Caco-2 (cell line): Measurements from ENCODE around the gene RAD51B. TPM values are rescaled to one million over a fixed set of nuclear protein-coding genes. Genes with fewer than 3 reads are reported as not detected.

Experiments used
- BruUV-seq: library from RNA; stranded (reverse); fragments of 400-500 nt; replicated peaks from 2 replicates; lab custom pipeline; 2021; lab: Mats Ljungman, UMichigan
- CTCF ChIA-PET: fragments of 300-600 bp; sonication (Branson Sonifier 250); formaldehyde crosslinking; loops from one replicate; lab custom pipeline; 2022; ENCODE audit warnings: antibody characterized with exemption; lab: Charles Lee
- POLR2A ChIA-PET: fragments of 300-600 bp; sonication (Branson Sonifier 250); formaldehyde crosslinking; loops from one replicate; lab custom pipeline; 2022; ENCODE audit warnings: antibody characterized with exemption; lab: Charles Lee
- DNase-seq, 2 experiments: peaks; one replicate each; pipeline versions ENCODE4 v3.0.0 to v3.0.0-alpha.2; 2020 to 2022
- H3K27me3 ChIP-seq: replicated peaks from 2 replicates; pipeline ENCODE4 v1.6.0; 2011; ENCODE audit warnings: low read length; ENCODE audit not compliant: control insufficient read depth, insufficient read depth
- H3K36me3 ChIP-seq: 2 replicates; pipeline ENCODE4 v1.5.1; 2011; ENCODE audit warnings: low read length; ENCODE audit not compliant: control insufficient read depth, insufficient read depth
- H3K4me1 ChIP-seq: fragments of 250-450 bp; sonication (Bioruptor Pico); 2 replicates; pipeline ENCODE4 v1.5.1; 2020; ENCODE audit warnings: mild to moderate bottlenecking
- H3K4me3 ChIP-seq: 2 replicates; pipeline ENCODE4 v1.5.1; 2011; ENCODE audit warnings: low read depth, mild to moderate bottlenecking, control low read depth, low read length
- H3K9me3 ChIP-seq: fragments of 250-450 bp; sonication (Bioruptor Pico); 2 replicates; pipeline ENCODE4 v1.5.1; 2020; ENCODE audit warnings: mild to moderate bottlenecking, moderate library complexity
- H3K27ac Mint-ChIP-seq: one replicate; pipeline ENCODE4 v1.8.0; 2022; ENCODE audit warnings: mixed read lengths; ENCODE audit not compliant: unreplicated experiment
- H3K27me3 Mint-ChIP-seq: one replicate; pipeline ENCODE4 v1.8.0; 2022; ENCODE audit warnings: mixed read lengths; ENCODE audit not compliant: insufficient read depth, unreplicated experiment
- H3K36me3 Mint-ChIP-seq: one replicate; pipeline ENCODE4 v1.8.0; 2022; ENCODE audit warnings: mild to moderate bottlenecking, mixed read lengths; ENCODE audit not compliant: insufficient read depth, unreplicated experiment
- H3K4me1 Mint-ChIP-seq: one replicate; pipeline ENCODE4 v1.8.0; 2022; ENCODE audit warnings: low read depth, mixed read lengths; ENCODE audit not compliant: unreplicated experiment
- H3K4me3 Mint-ChIP-seq: one replicate; pipeline ENCODE4 v1.8.0; 2022; ENCODE audit warnings: mild to moderate bottlenecking, moderate library complexity, mixed read lengths; ENCODE audit not compliant: unreplicated experiment
- H3K9me3 Mint-ChIP-seq: one replicate; pipeline ENCODE4 v1.8.0; 2022; ENCODE audit warnings: mixed read lengths; ENCODE audit not compliant: unreplicated experiment
- intact Hi-C: fragments of 100-400 bp; cut with micrococcal nuclease; formaldehyde crosslinking; loops from one replicate; pipeline ENCODE4 v1.10.0; 2022; ENCODE audit not compliant: unreplicated experiment
- total RNA-seq: library from RNA; stranded (reverse); gene quantifications from 2 replicates; pipeline ENCODE4 v1.2.3, GENCODE V29; 2022
- TF ChIP-seq, protein P1 (sequence below), 2 experiments: fragments of 200-600 bp in 1 of 2; IDR thresholded peaks; 1 replicate in 1 of 2; 2 replicates in 1 of 2; pipeline versions ENCODE4 v1.5.1 to v1.8.0; 2011 to 2022; ENCODE audit warnings: antibody characterized with exemption in 1 of 2, control low read depth in 1 of 2, inconsistent platforms in 1 of 2, low read depth in 1 of 2, low read length in 1 of 2, mild to moderate bottlenecking in 1 of 2, moderate library complexity in 1 of 2; ENCODE audit not compliant: insufficient read depth in 1 of 2, severe bottlenecking in 1 of 2, unreplicated experiment in 1 of 2

RAD51B gene
- total RNA-seq, 1 experiment from 2014 or later: 16.7 TPM

DNA sequence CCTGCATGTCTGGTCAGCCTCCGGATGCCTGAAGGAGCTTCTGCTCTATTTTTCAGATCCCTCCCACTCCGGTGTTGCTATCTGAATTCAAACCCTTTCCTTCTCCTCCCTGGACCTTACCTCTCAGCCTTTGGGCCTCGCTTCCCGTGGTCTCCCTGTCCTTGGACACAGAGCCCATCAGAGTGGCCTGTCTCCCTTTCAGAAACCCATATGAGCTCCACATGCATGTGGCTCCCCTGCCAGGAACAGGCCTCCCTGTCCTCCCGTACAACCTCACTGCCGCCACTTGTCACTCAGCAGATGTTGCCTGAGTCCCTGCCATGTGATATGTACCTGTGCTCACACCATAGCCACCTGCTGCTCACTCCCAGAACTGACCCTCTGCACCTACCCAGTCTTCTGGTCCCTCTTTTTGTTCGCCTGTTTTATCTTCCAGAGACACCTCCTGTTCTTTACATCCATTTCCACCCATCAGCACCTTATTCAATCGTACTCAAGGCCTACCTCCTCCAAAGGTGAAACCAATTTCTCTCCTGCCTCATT is 790.7 kb downstream of the RAD51B start:
- Histone ChIP-seq H3K27me3 (no peaks in the 10 kb centered on the region), H3K9me3 (peaks cover 10% of the 10 kb centered on the region; the same call in 1 of the 2 replicates), H3K4me3 (no peak overlapping the region), H3K36me3 (no peaks in the 10 kb centered on the region), H3K4me1 (peaks cover 18% of the 10 kb centered on the region)
- no peak overlapping the region for H3K27ac Mint-ChIP-seq
- H3K4me3 Mint-ChIP-seq: no peak overlapping the region
- ChIA-PET POLR2A (no interaction called here), CTCF (no interaction called here)
- H3K27me3 Mint-ChIP-seq: no peaks in the 10 kb centered on the region
- no peaks in the 10 kb centered on the region for H3K9me3 Mint-ChIP-seq
- TF ChIP-seq, protein P1, sequence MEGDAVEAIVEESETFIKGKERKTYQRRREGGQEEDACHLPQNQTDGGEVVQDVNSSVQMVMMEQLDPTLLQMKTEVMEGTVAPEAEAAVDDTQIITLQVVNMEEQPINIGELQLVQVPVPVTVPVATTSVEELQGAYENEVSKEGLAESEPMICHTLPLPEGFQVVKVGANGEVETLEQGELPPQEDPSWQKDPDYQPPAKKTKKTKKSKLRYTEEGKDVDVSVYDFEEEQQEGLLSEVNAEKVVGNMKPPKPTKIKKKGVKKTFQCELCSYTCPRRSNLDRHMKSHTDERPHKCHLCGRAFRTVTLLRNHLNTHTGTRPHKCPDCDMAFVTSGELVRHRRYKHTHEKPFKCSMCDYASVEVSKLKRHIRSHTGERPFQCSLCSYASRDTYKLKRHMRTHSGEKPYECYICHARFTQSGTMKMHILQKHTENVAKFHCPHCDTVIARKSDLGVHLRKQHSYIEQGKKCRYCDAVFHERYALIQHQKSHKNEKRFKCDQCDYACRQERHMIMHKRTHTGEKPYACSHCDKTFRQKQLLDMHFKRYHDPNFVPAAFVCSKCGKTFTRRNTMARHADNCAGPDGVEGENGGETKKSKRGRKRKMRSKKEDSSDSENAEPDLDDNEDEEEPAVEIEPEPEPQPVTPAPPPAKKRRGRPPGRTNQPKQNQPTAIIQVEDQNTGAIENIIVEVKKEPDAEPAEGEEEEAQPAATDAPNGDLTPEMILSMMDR (IDR thresholded peaks at IDR 0.05; ENCODE audit: insufficient read depth in 1 of 2, low read depth in 1 of 2, low read length in 1 of 2, severe bottlenecking in 1 of 2, unreplicated experiment in 1 of 2): peak; percentile 24 to 48
- DNase-seq: peak; percentile 57 to 65
- peaks cover 20% of the 10 kb centered on the region for H3K4me1 Mint-ChIP-seq
- intact Hi-C loops: no loop called here
- H3K36me3 Mint-ChIP-seq: peaks cover 5% of the 10 kb centered on the region
- BruUV-seq: no TSS peak

DNA sequence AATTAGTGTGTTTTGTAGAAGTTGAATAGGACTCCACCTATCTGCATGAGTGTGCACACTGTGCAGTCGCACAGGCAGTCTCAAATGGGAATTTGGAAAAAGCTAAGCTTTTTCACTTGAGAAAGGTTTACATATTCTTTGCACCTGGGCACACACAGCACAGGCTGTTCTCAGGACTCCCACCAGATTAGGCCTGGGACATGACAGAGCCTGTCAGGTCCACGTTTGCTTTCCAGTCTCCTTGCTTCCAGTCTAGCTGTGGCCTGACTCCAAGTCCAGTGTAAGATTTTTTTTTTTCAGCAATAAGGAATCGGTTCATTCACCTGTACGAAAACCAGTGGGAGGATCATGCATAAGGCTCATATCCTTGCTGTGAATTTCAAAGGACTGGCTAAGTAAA is 792.0 kb downstream of the RAD51B start:
- no peak overlapping the region for H3K4me3 ChIP-seq
- Mint-ChIP-seq H3K9me3 (peaks cover 13% of the 10 kb centered on the region), H3K27ac (no peak overlapping the region), H3K27me3 (no peaks in the 10 kb centered on the region), H3K36me3 (no peaks in the 10 kb centered on the region), H3K4me1 (peaks cover 20% of the 10 kb centered on the region), H3K4me3 (no peak overlapping the region)
- H3K36me3 ChIP-seq: no peaks in the 10 kb centered on the region
- ChIA-PET CTCF (interaction anchor here (0.7 kb wide), 1 partner anchor 143 kb away, joined by 3 read pairs; no protein-coding TSS in a partner anchor), POLR2A (no interaction called here)
- H3K4me1 ChIP-seq: peaks cover 16% of the 10 kb centered on the region
- peaks cover 23% of the 10 kb centered on the region for H3K9me3 ChIP-seq
- intact Hi-C loops: no loop called here
- H3K27me3 ChIP-seq: no peaks in the 10 kb centered on the region
- no peak for DNase-seq
- no TSS peak for BruUV-seq
- TF ChIP-seq, protein P1 (IDR thresholded peaks at IDR 0.05; ENCODE audit: insufficient read depth in 1 of 2, low read depth in 1 of 2, low read length in 1 of 2, severe bottlenecking in 1 of 2, unreplicated experiment in 1 of 2): no peak

DNA sequence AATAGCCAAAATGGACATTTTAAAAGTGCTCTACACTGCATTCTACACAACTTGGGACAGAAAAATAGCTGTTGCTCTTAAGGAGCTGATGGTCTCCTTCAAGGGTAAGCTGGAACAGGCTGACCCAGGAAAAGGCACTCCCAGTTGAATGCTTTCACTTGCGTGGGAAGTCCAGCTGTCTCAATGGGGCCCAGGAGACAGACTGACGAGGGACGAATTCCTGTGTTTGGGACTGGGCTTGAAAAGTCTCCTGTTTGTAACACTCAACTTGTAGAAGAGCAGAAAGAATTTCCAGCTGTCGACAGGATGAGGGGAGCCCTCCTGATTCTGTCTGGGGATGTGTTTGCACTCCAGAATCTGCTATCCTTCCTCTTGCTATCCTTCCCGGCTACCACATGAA is 792.5 kb downstream of the RAD51B start:
- ChIA-PET CTCF (interaction anchor here (0.7 kb wide), 1 partner anchor 143 kb away, joined by 3 read pairs; no protein-coding TSS in a partner anchor), POLR2A (no interaction called here)
- Mint-ChIP-seq H3K4me3 (no peak overlapping the region), H3K27ac (no peak overlapping the region), H3K27me3 (no peaks in the 10 kb centered on the region), H3K9me3 (peaks cover 17% of the 10 kb centered on the region), H3K4me1 (peaks cover 20% of the 10 kb centered on the region), H3K36me3 (no peaks in the 10 kb centered on the region)
- H3K9me3 ChIP-seq: peaks cover 27% of the 10 kb centered on the region
- H3K4me1 ChIP-seq: peaks cover 12% of the 10 kb centered on the region
- intact Hi-C loops: no loop called here
- BruUV-seq: no TSS peak
- H3K36me3 ChIP-seq: no peaks in the 10 kb centered on the region
- no peak overlapping the region for H3K4me3 ChIP-seq
- TF ChIP-seq, protein P1 (IDR thresholded peaks at IDR 0.05; ENCODE audit: insufficient read depth in 1 of 2, low read depth in 1 of 2, low read length in 1 of 2, severe bottlenecking in 1 of 2, unreplicated experiment in 1 of 2): no peak
- DNase-seq: no peak
- H3K27me3 ChIP-seq: no peaks in the 10 kb centered on the region
